ENCODE results near the gene DLX4. TPM values are rescaled to one million over a fixed set of nuclear protein-coding genes. Genes with fewer than 3 reads are reported as not detected.

The DLX4 gene
- total RNA-seq, 1 donor from 2014 or later: 0.29 TPM

- H3K27me3 Mint-ChIP-seq (ENCODE audit: unreplicated experiment): peaks cover 46% of the 10 kb centered on the region
- TF ChIP-seq, protein P1, sequence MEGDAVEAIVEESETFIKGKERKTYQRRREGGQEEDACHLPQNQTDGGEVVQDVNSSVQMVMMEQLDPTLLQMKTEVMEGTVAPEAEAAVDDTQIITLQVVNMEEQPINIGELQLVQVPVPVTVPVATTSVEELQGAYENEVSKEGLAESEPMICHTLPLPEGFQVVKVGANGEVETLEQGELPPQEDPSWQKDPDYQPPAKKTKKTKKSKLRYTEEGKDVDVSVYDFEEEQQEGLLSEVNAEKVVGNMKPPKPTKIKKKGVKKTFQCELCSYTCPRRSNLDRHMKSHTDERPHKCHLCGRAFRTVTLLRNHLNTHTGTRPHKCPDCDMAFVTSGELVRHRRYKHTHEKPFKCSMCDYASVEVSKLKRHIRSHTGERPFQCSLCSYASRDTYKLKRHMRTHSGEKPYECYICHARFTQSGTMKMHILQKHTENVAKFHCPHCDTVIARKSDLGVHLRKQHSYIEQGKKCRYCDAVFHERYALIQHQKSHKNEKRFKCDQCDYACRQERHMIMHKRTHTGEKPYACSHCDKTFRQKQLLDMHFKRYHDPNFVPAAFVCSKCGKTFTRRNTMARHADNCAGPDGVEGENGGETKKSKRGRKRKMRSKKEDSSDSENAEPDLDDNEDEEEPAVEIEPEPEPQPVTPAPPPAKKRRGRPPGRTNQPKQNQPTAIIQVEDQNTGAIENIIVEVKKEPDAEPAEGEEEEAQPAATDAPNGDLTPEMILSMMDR (IDR thresholded peaks at IDR 0.05; ENCODE audit: partially characterized antibody, unreplicated experiment): no peak
- no peak for DNase-seq
- peak overlapping the region; percentile 55 for H3K4me3 Mint-ChIP-seq (ENCODE audit: unreplicated experiment)
- H3K27ac Mint-ChIP-seq (ENCODE audit: unreplicated experiment): no peak overlapping the region
- peaks cover 5% of the 10 kb centered on the region for H3K9me3 Mint-ChIP-seq (ENCODE audit: unreplicated experiment)
- H3K36me3 Mint-ChIP-seq (ENCODE audit: unreplicated experiment): peaks cover 4% of the 10 kb centered on the region
- peaks cover 5% of the 10 kb centered on the region for H3K4me1 Mint-ChIP-seq (ENCODE audit: low read depth, unreplicated experiment)
These were observed 1.5 kb downstream of the DLX4 start for GRCh38 chr17:49970498-49970897.

DNA sequence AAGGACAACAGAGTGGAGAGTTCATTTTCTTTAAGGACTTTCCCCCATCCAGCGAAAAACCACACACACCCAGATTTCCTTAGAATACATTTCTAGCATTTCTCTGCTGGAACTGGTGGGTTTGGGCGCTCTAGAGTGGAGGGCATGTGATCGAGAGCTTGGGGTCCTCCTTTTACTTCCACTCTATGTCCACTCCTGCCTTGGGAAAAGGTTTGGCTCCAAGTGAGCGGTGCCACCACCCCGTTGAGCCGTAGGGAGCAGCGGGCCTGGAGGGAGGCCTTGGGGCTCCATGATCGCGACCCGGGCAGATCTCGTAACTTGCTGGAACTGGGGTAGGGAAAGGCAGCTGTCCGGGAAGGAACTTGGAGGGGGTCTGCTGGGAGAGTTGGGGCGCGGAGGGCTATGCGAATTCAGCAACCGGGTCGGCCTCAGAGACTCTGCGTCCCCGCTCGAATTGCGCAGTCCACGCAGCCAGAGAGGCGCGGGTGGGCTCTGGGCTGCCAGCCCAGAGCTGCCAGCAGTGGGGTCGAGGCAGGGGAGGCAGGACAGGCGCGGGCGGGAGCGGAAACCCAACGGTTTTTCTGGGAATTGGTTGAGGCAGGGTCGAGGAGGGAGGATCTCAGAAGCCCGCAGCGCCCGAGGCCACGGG is 2.3 kb downstream of the DLX4 start:
- peaks cover 4% of the 10 kb centered on the region for H3K36me3 Mint-ChIP-seq (ENCODE audit: unreplicated experiment)
- peaks cover 40% of the 10 kb centered on the region for H3K27me3 Mint-ChIP-seq (ENCODE audit: unreplicated experiment)
- H3K4me3 Mint-ChIP-seq (ENCODE audit: unreplicated experiment): peak overlapping the region; percentile 61
- peaks cover 5% of the 10 kb centered on the region for H3K9me3 Mint-ChIP-seq (ENCODE audit: unreplicated experiment)
- TF ChIP-seq, protein P1 (IDR thresholded peaks at IDR 0.05; ENCODE audit: partially characterized antibody, unreplicated experiment): no peak
- peaks cover 8% of the 10 kb centered on the region for H3K4me1 Mint-ChIP-seq (ENCODE audit: low read depth, unreplicated experiment)
- no peak for DNase-seq
- no peak overlapping the region for H3K27ac Mint-ChIP-seq (ENCODE audit: unreplicated experiment)

DNA sequence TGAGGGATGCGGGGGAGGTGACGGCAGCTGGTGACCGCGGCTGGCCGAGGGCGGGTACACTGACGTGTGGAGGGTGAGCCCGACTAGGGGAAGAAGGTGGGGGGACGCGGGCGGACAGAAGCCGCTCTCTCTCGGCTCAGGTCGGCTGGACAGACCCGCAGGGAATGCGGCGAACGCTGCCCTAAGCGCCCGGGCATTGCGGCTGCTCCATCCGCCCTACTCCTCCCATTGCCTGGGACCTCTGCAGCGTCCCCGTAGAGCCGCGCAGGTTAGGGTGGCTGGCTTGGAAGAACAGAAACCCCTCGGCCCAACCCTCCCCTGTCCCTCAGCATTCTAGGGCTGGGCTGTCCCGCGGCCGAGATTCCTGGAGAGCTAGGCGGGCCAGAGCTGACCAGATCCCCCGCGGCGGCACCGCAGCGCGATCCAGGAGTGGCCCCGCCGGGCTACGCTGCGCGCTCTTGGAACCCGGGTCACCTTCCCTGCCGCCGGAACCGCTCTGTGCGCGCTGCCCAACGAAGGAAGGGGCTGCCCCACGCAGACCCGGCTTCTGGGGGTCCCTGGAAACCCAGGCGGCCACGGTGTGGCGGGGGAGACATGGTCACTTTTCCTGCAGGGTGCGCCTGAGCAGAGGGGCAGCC is 3.0 kb downstream of the DLX4 start:
- Mint-ChIP-seq H3K27me3 (ENCODE audit: unreplicated experiment) (peaks cover 37% of the 10 kb centered on the region), H3K36me3 (ENCODE audit: unreplicated experiment) (peaks cover 4% of the 10 kb centered on the region), H3K27ac (ENCODE audit: unreplicated experiment) (no peak overlapping the region), H3K4me3 (ENCODE audit: unreplicated experiment) (peak overlapping the region; percentile 61), H3K4me1 (ENCODE audit: low read depth, unreplicated experiment) (peaks cover 8% of the 10 kb centered on the region), H3K9me3 (ENCODE audit: unreplicated experiment) (peaks cover 5% of the 10 kb centered on the region)
- peak; percentile 63 for DNase-seq
- TF ChIP-seq, protein P1 (IDR thresholded peaks at IDR 0.05; ENCODE audit: partially characterized antibody, unreplicated experiment): no peak

DNA sequence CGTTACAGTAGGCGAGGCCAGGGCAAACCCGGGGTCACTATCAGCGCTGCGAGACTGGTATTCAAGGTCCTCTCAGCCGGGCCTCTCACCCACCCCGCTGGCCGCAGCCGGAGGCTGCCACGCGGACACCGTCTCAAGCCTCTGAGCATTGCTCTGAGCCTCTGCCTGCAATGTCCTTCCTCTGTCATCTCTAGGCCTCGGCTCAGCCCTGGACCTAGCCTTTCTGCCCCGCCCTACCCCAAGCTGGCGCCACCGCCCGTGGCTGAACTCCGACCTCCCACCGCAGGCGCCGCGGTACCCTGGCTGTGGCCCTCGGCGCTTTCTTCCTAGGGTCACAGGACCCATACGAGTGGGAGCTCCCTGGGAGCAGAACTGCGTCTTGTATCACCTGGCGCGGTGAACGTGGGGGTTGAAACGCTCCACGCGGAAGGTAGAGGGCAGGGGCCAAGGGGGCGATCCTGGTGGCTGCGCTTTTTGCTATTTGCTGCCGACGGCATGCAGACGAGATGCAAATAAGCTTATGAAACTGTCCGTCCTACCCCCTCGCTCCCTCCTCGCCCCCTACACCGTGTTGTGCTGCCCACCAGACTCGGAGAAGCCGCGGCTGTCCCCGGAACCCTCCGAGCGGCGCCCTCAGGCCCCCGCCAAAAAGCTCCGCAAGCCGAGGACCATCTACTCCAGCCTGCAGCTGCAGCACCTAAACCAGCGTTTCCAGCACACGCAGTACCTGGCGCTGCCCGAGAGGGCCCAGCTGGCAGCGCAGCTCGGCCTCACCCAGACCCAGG is 3.7 kb downstream of the DLX4 start:
- DNase-seq: no peak
- Mint-ChIP-seq H3K27me3 (ENCODE audit: unreplicated experiment) (peaks cover 31% of the 10 kb centered on the region), H3K4me3 (ENCODE audit: unreplicated experiment) (peak overlapping the region; percentile 30), H3K36me3 (ENCODE audit: unreplicated experiment) (peaks cover 4% of the 10 kb centered on the region), H3K4me1 (ENCODE audit: low read depth, unreplicated experiment) (peaks cover 8% of the 10 kb centered on the region), H3K27ac (ENCODE audit: unreplicated experiment) (no peak overlapping the region), H3K9me3 (ENCODE audit: unreplicated experiment) (peaks cover 5% of the 10 kb centered on the region)
- TF ChIP-seq, protein P1 (IDR thresholded peaks at IDR 0.05; ENCODE audit: partially characterized antibody, unreplicated experiment): no peak

Data from glutamatergic neuron (in vitro differentiated cells).